ENCODE measurements around the gene IQSEC3.

- no peak for TF ChIP-seq CTCF (IDR thresholded peaks at IDR 0.05; ENCODE audit: low read depth, low read length)
- TF ChIP-seq EZH2phosphoT487 (IDR thresholded peaks at IDR 0.05; ENCODE audit: low read depth): no peak
These were observed 73.0 kb downstream of the IQSEC3 start for GRCh38 chr12:139585-139984.

All from OCI-LY3 (cell line).